ENCODE results near the gene GALM.

Gene GALM

DNA sequence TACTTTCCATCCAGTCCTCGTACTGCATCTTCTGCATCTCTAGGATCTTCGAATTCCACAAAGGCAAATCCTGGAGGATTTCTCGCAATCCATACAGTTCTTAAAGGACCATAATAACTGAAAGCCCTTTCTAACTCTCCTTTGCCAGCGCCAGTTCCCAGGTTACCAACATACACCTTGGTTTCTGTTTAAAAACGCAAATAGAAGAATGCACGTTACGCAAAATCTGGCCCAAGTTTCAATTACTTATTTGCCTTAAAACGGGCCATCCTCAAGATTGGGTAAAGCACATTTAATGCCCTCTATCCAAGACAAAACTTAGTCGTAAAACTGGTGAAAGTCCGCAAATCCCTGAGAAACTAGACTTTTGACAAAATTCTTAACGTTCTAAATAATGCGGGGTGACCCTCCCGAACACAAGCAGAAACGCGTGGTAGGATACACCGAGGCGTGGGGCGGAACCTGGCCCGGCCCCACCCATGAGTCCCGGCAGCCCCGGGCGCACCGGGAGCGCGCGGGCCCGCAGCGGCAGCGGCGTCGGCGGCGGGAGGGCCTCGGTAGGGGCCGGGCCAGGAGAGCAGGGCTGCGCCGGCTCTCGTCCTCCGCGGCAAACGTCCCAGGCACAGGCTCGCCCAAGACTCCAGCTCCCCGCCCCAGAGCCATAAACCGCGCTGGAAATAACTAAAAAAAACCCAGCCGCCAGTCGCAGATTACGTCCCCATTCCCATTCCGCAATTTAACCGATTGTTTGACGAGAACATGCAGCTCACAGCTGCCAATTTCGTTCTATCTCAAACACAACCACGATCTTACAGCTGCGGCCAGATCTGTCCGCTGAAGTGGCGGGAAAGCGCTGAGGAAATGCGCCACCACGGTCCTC is 84.3 kb downstream of the GALM start:
- Histone ChIP-seq H3K4me3 (ENCODE audit: low read depth, low read length) (peak overlapping the region; percentile 99), H2BK120ac (ENCODE audit: insufficient read depth, low read length, poor library complexity) (peak overlapping the region; percentile 39), H4K8ac (ENCODE audit: low read depth, low read length) (peak overlapping the region; percentile 92), H3K27me3 (ENCODE audit: insufficient read depth, low read length) (no peaks in the 10 kb centered on the region), H2BK5ac (ENCODE audit: low read depth, low read length, poor library complexity) (peak overlapping the region; percentile 63), H3K27ac (ENCODE audit: low read depth, low read length) (peak overlapping the region; percentile 92), H3K9me3 (ENCODE audit: insufficient read depth, low read depth, low read length) (no peaks in the 10 kb centered on the region), H3K79me1 (ENCODE audit: low read length) (peaks cover 16% of the 10 kb centered on the region), H3K4me1 (ENCODE audit: control insufficient read depth in 1 of 2, insufficient read depth in 2 of 2, low read length in 2 of 2) (no peaks in the 10 kb centered on the region), H3K36me3 (ENCODE audit: control insufficient read depth in 1 of 2, insufficient read depth in 2 of 2, low read length in 2 of 2) (peaks cover 12 to 26% of the 10 kb centered on the region in 2 experiments), H3K4ac (ENCODE audit: low read depth, low read length) (peak overlapping the region; percentile 100), H2AK5ac (ENCODE audit: low read length) (peak overlapping the region; percentile 7), H3K9ac (ENCODE audit: low read length) (peak overlapping the region; percentile 90), H3K14ac (ENCODE audit: low read length) (peak overlapping the region; percentile 93), H3K18ac (ENCODE audit: low read length) (peak overlapping the region; percentile 75), H4K12ac (ENCODE audit: low read depth, low read length) (peak overlapping the region; percentile 61), H3K23ac (ENCODE audit: low read length) (no peak overlapping the region), H3K79me2 (ENCODE audit: control insufficient read depth, insufficient read depth, low read length, poor library complexity) (peaks cover 21% of the 10 kb centered on the region), H2BK12ac (ENCODE audit: low read length) (no peak overlapping the region), H2AFZ (ENCODE audit: insufficient read depth, low read length, poor library complexity) (peak overlapping the region; percentile 74), H4K91ac (ENCODE audit: low read depth, low read length) (peak overlapping the region; percentile 95), H3K4me2 (ENCODE audit: low read length) (peak overlapping the region; percentile 97)
- no CpG with 5 or more reads among the region's 59 CpGs for WGBS (ENCODE audit: extremely low coverage, insufficient coverage, insufficient read length)
- DNase-seq, result peak; percentile 26 to 50

DNA sequence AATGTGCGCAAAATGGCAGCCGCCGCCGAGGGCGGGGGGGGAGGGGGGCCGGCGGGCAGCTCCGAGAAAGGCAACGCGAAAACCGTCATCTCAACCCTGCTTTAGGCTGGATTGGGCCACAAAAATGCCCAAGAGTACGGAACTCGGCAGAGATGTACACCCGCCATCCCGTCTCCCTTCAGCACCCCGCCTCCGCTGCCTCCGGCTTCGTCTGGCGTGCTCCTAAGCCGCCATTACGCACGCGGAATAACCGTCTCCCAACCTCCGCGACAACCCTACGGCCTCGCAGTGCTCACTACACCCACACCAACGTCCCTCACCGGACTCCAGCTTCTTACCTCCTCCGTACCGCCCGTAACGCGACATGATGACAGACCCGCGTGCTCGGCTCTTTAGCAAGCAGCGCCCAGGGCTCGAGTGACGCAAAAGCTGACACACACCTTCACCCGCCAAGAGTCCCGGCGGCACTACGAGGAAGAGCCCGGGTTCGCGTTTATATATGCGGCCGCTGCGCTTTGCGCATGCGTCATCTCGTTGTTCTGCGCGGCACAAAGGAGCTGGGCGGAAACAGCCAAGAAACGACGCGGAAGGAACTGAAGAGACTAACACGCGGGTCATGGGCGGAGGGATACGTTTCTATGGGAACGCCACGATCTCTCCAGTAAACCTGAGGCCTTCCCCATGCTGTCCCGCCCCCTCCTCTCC is 85.1 kb downstream of the GALM start, which contains the start of gene SRSF7:
SRSF7 (minus strand) TSS at position 471 of the 705 bp plus-strand sequence; CDS start at position 366, 105 bp downstream.
- Histone ChIP-seq H3K9ac (ENCODE audit: low read length) (peak within 1 kb of the TSS; percentile 99), H2AFZ (ENCODE audit: insufficient read depth, low read length, poor library complexity) (peak within 1 kb of the TSS; percentile 74), H2BK12ac (ENCODE audit: low read length) (peak within 1 kb of the TSS; percentile 42), H3K27me3 (ENCODE audit: insufficient read depth, low read length) (no peaks in the 10 kb centered on the region), H3K4me3 (ENCODE audit: low read depth, low read length) (peak within 1 kb of the TSS; percentile 99), H3K79me2 (ENCODE audit: control insufficient read depth, insufficient read depth, low read length, poor library complexity) (peaks cover 21% of the 10 kb centered on the region), H2BK120ac (ENCODE audit: insufficient read depth, low read length, poor library complexity) (peak within 1 kb of the TSS; percentile 97), H4K91ac (ENCODE audit: low read depth, low read length) (peak within 1 kb of the TSS; percentile 95), H3K18ac (ENCODE audit: low read length) (peak within 1 kb of the TSS; percentile 100), H3K4me2 (ENCODE audit: low read length) (peak within 1 kb of the TSS; percentile 97), H3K14ac (ENCODE audit: low read length) (peak within 1 kb of the TSS; percentile 100), H3K23ac (ENCODE audit: low read length) (no peak within 1 kb of the TSS), H3K9me3 (ENCODE audit: insufficient read depth, low read depth, low read length) (no peaks in the 10 kb centered on the region), H4K8ac (ENCODE audit: low read depth, low read length) (peak within 1 kb of the TSS; percentile 96), H3K4me1 (ENCODE audit: control insufficient read depth in 1 of 2, insufficient read depth in 2 of 2, low read length in 2 of 2) (no peaks in the 10 kb centered on the region), H3K27ac (ENCODE audit: low read depth, low read length) (peak within 1 kb of the TSS; percentile 92), H3K4ac (ENCODE audit: low read depth, low read length) (peak within 1 kb of the TSS; percentile 100), H4K12ac (ENCODE audit: low read depth, low read length) (peak within 1 kb of the TSS; percentile 98), H3K79me1 (ENCODE audit: low read length) (peaks cover 16% of the 10 kb centered on the region), H3K36me3 (ENCODE audit: control insufficient read depth in 1 of 2, insufficient read depth in 2 of 2, low read length in 2 of 2) (peaks cover 9 to 21% of the 10 kb centered on the region in 2 experiments), H2BK5ac (ENCODE audit: low read depth, low read length, poor library complexity) (peak within 1 kb of the TSS; percentile 96), H2AK5ac (ENCODE audit: low read length) (peak within 1 kb of the TSS; percentile 99)
- DNase-seq, result peak; percentile 97 to 99
- WGBS (ENCODE audit: extremely low coverage, insufficient coverage, insufficient read length), result no CpG with 5 or more reads among the region's 68 CpGs

DNA sequence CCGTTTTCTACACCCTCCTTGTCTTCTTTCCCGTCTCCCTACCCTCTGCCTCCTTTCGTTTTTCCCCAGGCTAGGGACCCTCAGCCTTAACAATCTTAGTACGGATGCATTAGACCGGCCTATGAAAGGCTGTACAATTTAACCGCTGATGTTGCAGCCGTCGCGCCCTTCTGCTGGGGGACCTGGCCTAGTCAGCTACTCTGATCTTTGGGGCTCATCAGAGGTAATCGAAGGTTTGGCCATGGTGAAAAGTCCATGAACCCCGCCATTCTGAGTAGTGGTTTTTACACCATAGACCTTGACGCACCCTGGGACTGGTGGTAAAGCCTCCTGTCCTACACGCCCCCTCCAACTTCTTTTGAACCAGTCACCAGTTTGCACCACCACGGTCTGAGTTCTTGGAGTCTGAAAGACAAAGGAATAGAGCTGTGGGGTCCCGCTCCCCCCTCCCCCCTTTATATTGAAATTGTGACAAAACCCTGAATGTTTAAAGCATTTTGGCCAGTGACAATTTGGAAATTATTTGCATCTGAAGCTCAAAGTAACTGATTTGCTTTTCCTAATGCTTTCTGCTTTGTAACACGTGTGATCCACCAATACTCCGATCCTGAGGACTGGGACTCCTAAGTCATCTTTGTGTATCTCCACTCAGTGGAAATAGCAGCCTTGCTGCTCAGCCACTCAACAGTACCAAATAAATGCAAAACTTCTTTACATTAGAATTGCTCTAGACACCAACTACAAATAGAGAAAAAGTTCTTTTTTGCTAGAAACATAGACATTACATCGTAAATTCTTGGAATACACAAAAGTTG is 85.9 kb downstream of the GALM start:
- Histone ChIP-seq H2BK12ac (ENCODE audit: low read length) (no peak overlapping the region), H4K8ac (ENCODE audit: low read depth, low read length) (peak overlapping the region; percentile 87), H2BK120ac (ENCODE audit: insufficient read depth, low read length, poor library complexity) (peak overlapping the region; percentile 39), H3K14ac (ENCODE audit: low read length) (peak overlapping the region; percentile 56), H3K4me2 (ENCODE audit: low read length) (peak overlapping the region; percentile 58), H2AK5ac (ENCODE audit: low read length) (no peak overlapping the region), H3K79me1 (ENCODE audit: low read length) (peaks cover 16% of the 10 kb centered on the region), H2BK5ac (ENCODE audit: low read depth, low read length, poor library complexity) (peak overlapping the region; percentile 58), H4K12ac (ENCODE audit: low read depth, low read length) (peak overlapping the region; percentile 91), H3K79me2 (ENCODE audit: control insufficient read depth, insufficient read depth, low read length, poor library complexity) (peaks cover 21% of the 10 kb centered on the region), H3K4me1 (ENCODE audit: control insufficient read depth in 1 of 2, insufficient read depth in 2 of 2, low read length in 2 of 2) (no peaks in the 10 kb centered on the region), H2AFZ (ENCODE audit: insufficient read depth, low read length, poor library complexity) (peak overlapping the region; percentile 51), H3K9me3 (ENCODE audit: insufficient read depth, low read depth, low read length) (no peaks in the 10 kb centered on the region), H3K4me3 (ENCODE audit: low read depth, low read length) (peak overlapping the region; percentile 63), H4K91ac (ENCODE audit: low read depth, low read length) (peak overlapping the region; percentile 80), H3K4ac (ENCODE audit: low read depth, low read length) (peak overlapping the region; percentile 46), H3K9ac (ENCODE audit: low read length) (peak overlapping the region; percentile 61), H3K18ac (ENCODE audit: low read length) (peak overlapping the region; percentile 39), H3K23ac (ENCODE audit: low read length) (no peak overlapping the region), H3K27me3 (ENCODE audit: insufficient read depth, low read length) (no peaks in the 10 kb centered on the region), H3K27ac (ENCODE audit: low read depth, low read length) (peak overlapping the region; percentile 42), H3K36me3 (ENCODE audit: control insufficient read depth in 1 of 2, insufficient read depth in 2 of 2, low read length in 2 of 2) (peaks cover 9 to 19% of the 10 kb centered on the region in 2 experiments)
- DNase-seq, result no peak
- WGBS (ENCODE audit: extremely low coverage, insufficient coverage, insufficient read length), result no CpG with 5 or more reads among the region's 18 CpGs

DNA sequence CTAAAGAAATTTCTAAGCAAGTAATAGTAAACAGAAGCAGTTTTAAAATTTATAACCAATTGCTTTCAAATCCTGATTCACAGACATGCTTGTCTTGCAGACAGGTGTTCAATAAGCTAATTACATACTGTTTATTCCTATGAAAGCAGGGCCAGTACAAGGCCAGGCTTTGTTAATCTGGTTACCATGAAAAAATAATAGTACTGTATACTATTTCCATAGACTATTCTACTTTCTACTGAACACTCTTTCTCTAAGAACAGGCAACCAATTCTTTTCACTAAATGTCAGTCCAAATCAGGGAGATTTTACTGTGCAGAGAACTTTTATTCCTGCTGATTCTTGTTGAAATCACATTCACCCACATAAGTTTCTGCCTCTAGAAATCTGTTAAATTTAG is 88.1 kb downstream of the GALM start:
- no peaks in the 10 kb centered on the region for H3K27me3 ChIP-seq (ENCODE audit: insufficient read depth, low read length)
- no peak overlapping the region for H4K12ac ChIP-seq (ENCODE audit: low read depth, low read length)
- peaks cover 2 to 3% of the 10 kb centered on the region in 2 experiments for H3K36me3 ChIP-seq (ENCODE audit: control insufficient read depth in 1 of 2, insufficient read depth in 2 of 2, low read length in 2 of 2)
- H2AK5ac ChIP-seq (ENCODE audit: low read length), result no peak overlapping the region
- no peak overlapping the region for H3K18ac ChIP-seq (ENCODE audit: low read length)
- H2BK120ac ChIP-seq (ENCODE audit: insufficient read depth, low read length, poor library complexity), result no peak overlapping the region
- no peak overlapping the region for H2BK5ac ChIP-seq (ENCODE audit: low read depth, low read length, poor library complexity)
- no peak overlapping the region for H3K4ac ChIP-seq (ENCODE audit: low read depth, low read length)
- no peaks in the 10 kb centered on the region for H3K9me3 ChIP-seq (ENCODE audit: insufficient read depth, low read depth, low read length)
- H4K8ac ChIP-seq (ENCODE audit: low read depth, low read length), result no peak overlapping the region
- no peak overlapping the region for H3K23ac ChIP-seq (ENCODE audit: low read length)
- no peak overlapping the region for H3K4me2 ChIP-seq (ENCODE audit: low read length)
- no peak overlapping the region for H3K4me3 ChIP-seq (ENCODE audit: low read depth, low read length)
- no peak overlapping the region for H3K14ac ChIP-seq (ENCODE audit: low read length)
- H3K4me1 ChIP-seq (ENCODE audit: control insufficient read depth in 1 of 2, insufficient read depth in 2 of 2, low read length in 2 of 2), result no peaks in the 10 kb centered on the region
- no peak for DNase-seq
- H3K79me2 ChIP-seq (ENCODE audit: control insufficient read depth, insufficient read depth, low read length, poor library complexity), result peaks cover 17% of the 10 kb centered on the region
- no peak overlapping the region for H2AFZ ChIP-seq (ENCODE audit: insufficient read depth, low read length, poor library complexity)
- H3K9ac ChIP-seq (ENCODE audit: low read length), result no peak overlapping the region
- no peak overlapping the region for H4K91ac ChIP-seq (ENCODE audit: low read depth, low read length)
- no peak overlapping the region for H3K27ac ChIP-seq (ENCODE audit: low read depth, low read length)
- H3K79me1 ChIP-seq (ENCODE audit: low read length), result peaks cover 16% of the 10 kb centered on the region
- no peak overlapping the region for H2BK12ac ChIP-seq (ENCODE audit: low read length)
